ENCODE results near the gene FBXL15. TPM values are rescaled to one million over a fixed set of nuclear protein-coding genes. Genes with fewer than 3 reads are reported as not detected.

Gene FBXL15
- total RNA-seq, 1 experiment from 2014 or later: 24.6 TPM

GRCh38 chr10:102458656-102459055, 38.0 kb downstream of the FBXL15 start (continued):
- TF ChIP-seq ERG (CRISPR knock-in tag; IDR thresholded peaks at IDR 0.05) (no peak), IRF1 (CRISPR knock-in tag; IDR thresholded peaks at IDR 0.05) (no peak), KAT7 (CRISPR knock-in tag; IDR thresholded peaks at IDR 0.05; ENCODE audit: borderline replicate concordance) (no peak)

GRCh38 chr10:102460836-102461186, 40.2 kb downstream of the FBXL15 start:
- POLR2A ChIA-PET: interaction anchor here (1.3 to 3.8 kb wide), 4 partner anchors 9 to 39 kb away, joined by 3 to 37 read pairs (median 18); partner anchors contain the start of genes C10orf95 and FBXL15
- H3K27me3 Mint-ChIP-seq (ENCODE audit: low read depth): peaks cover 2% of the 10 kb centered on the region; the same call in 1 of the 2 replicates

GRCh38 chr10:102461187-102462054, 40.8 kb downstream of the FBXL15 start:
- Mint-ChIP-seq H3K9me3 (no peaks in the 10 kb centered on the region), H3K27ac (peak overlapping the region; percentile 90), H3K27me3 (ENCODE audit: low read depth) (peaks cover 2% of the 10 kb centered on the region; the same call in 1 of the 2 replicates), H3K36me3 (no peaks in the 10 kb centered on the region), H3K4me1 (peaks cover 35% of the 10 kb centered on the region), H3K4me3 (peak overlapping the region; percentile 97)
- ChIA-PET CTCF (interaction anchor here (0.7 to 4.3 kb wide), 20 partner anchors 11 to 292 kb away, joined by 3 to 33 read pairs (median 7); partner anchors contain the start of genes ACTR1A, C10orf95, CUEDC2 and FBXL15), POLR2A (interaction anchor here (0.6 to 3.8 kb wide), 11 partner anchors 10 to 68 kb away, joined by 3 to 37 read pairs (median 3); partner anchors contain the start of genes C10orf95, CUEDC2 and FBXL15)
- ATAC-seq: peak; percentile 84
- peak; percentile 98 for DNase-seq (ENCODE audit: low spot score)
- 0 out of 2 replicates have a peak, but pooled peaks have one; percentile 31 for TF ChIP-seq CREM (CRISPR knock-in tag; IDR thresholded peaks at IDR 0.05)
- peak; percentile 64; the same call in 1 of the 2 replicates for TF ChIP-seq E2F5 (CRISPR knock-in tag; IDR thresholded peaks at IDR 0.05)
- no peak for TF ChIP-seq FOXK1 (CRISPR knock-in tag; IDR thresholded peaks at IDR 0.05)
- TF ChIP-seq ZNF219 (CRISPR knock-in tag; IDR thresholded peaks at IDR 0.05; ENCODE audit: borderline replicate concordance): no peak
- TF ChIP-seq USF1 (CRISPR knock-in tag; IDR thresholded peaks at IDR 0.05): peak; percentile 95
- TF ChIP-seq ETV6 (CRISPR knock-in tag; IDR thresholded peaks at IDR 0.05): peak; percentile 70; the same call in 1 of the 2 replicates
- no peak for TF ChIP-seq MXD4 (CRISPR knock-in tag; IDR thresholded peaks at IDR 0.05; ENCODE audit: borderline replicate concordance)
- 0 out of 2 replicates have a peak, but pooled peaks have one; percentile 16 for TF ChIP-seq NFATC4 (CRISPR knock-in tag; IDR thresholded peaks at IDR 0.05)
- no peak for TF ChIP-seq TEAD1 (CRISPR knock-in tag; IDR thresholded peaks at IDR 0.05)
- TF ChIP-seq PREB (CRISPR knock-in tag; IDR thresholded peaks at IDR 0.05; ENCODE audit: borderline replicate concordance): no peak
- no peak for TF ChIP-seq ZSCAN18 (CRISPR knock-in tag; IDR thresholded peaks at IDR 0.05)
- TF ChIP-seq IRF1 (CRISPR knock-in tag; IDR thresholded peaks at IDR 0.05): no peak
- no peak for TF ChIP-seq PRRX2 (CRISPR knock-in tag; IDR thresholded peaks at IDR 0.05)
- peak; percentile 21; the same call in 1 of the 2 replicates for TF ChIP-seq FOXP4 (CRISPR knock-in tag; IDR thresholded peaks at IDR 0.05)
- no peak for TF ChIP-seq MLX (CRISPR knock-in tag; IDR thresholded peaks at IDR 0.05)
- 0 out of 2 replicates have a peak, but pooled peaks have one; percentile 31 for TF ChIP-seq KAT7 (CRISPR knock-in tag; IDR thresholded peaks at IDR 0.05; ENCODE audit: borderline replicate concordance)
- no peak for TF ChIP-seq FOXP1 (CRISPR knock-in tag; IDR thresholded peaks at IDR 0.05; ENCODE audit: borderline replicate concordance)

More at GRCh38 chr10:102460836-102461186, 40.2 kb downstream of the FBXL15 start:
- Mint-ChIP-seq H3K9me3 (no peaks in the 10 kb centered on the region), H3K27ac (peak overlapping the region; percentile 74), H3K4me1 (peaks cover 38% of the 10 kb centered on the region), H3K36me3 (0 out of 2 replicates have a peak, but pooled peaks cover under 1% of the 10 kb centered on the region), H3K4me3 (peak overlapping the region; percentile 97)
- DNase-seq (ENCODE audit: low spot score): no peak
- CTCF ChIA-PET: interaction anchor here (1.4 to 4.3 kb wide), 6 partner anchors 10 to 123 kb away, joined by 3 to 33 read pairs (median 16); partner anchors contain the start of genes C10orf95, FBXL15 and NFKB2
- TF ChIP-seq FOXP1 (CRISPR knock-in tag; IDR thresholded peaks at IDR 0.05; ENCODE audit: borderline replicate concordance) (0 out of 2 replicates have a peak, but pooled peaks have one; percentile 27), GTF2I (CRISPR knock-in tag; conservative IDR thresholded peaks at IDR 0.05) (no peak), NFE2L1 (CRISPR knock-in tag; IDR thresholded peaks at IDR 0.05) (0 out of 2 replicates have a peak, but pooled peaks have one; percentile 15)
- ATAC-seq: peak; percentile 5

All from WTC11 (cell line).